Right atrium auricular region (tissue), 2 donors: ENCODE results near the gene TMOD2. TPM values are rescaled to one million over a fixed set of nuclear protein-coding genes. Genes with fewer than 3 reads are reported as not detected.

Experiments
- DNase-seq: peaks from one replicate; pipeline ENCODE4 v3.0.0-alpha.2; 2019; ENCODE audit warnings: low spot score
- H3K27ac ChIP-seq, 2 donors: fragments of 200-600 bp; sonication (generic); 1 replicate in 1 of 2; 2 replicates in 1 of 2; pipeline ENCODE4 v1.5.1; 2016 to 2019
- H3K27me3 ChIP-seq, 2 donors: fragments of 200-600 bp; sonication (generic); one replicate each; pipeline versions ENCODE4 v1.5.1 to v1.6.0; 2017 to 2019
- H3K36me3 ChIP-seq: fragments of 200-600 bp; sonication (generic); one replicate; pipeline ENCODE4 v1.5.1; 2016
- H3K4me1 ChIP-seq, 2 donors: fragments of 200-600 bp; sonication (generic); one replicate each; pipeline versions ENCODE4 v1.5.1 to v1.6.0; 2017 to 2019
- H3K4me3 ChIP-seq, 2 donors: fragments of 200-600 bp; sonication (generic); 1 replicate in 1 of 2; 2 replicates in 1 of 2; pipeline ENCODE4 v1.5.1; 2017 to 2019; ENCODE audit warnings: mild to moderate bottlenecking in 1 of 2, moderate library complexity in 1 of 2
- H3K9me3 ChIP-seq, 2 donors: fragments of 200-600 bp; sonication (generic); one replicate each; pipeline ENCODE4 v1.5.1; 2019
- total RNA-seq, 2 donors: library from RNA; depleted of rRNA; stranded (reverse); fragments of >200 nt; gene quantifications; one replicate each; pipeline ENCODE4 v1.1.0, GENCODE V29; 2016
- TF ChIP-seq, protein P1 (sequence below), 2 donors: fragments of 200-600 bp; sonication (generic); IDR thresholded peaks; one replicate each; pipeline ENCODE4 v1.5.1; 2019; ENCODE audit warnings: antibody characterized with exemption in 2 of 2

Gene TMOD2
- total RNA-seq, 2 donors from 2014 or later = 5.4 to 7.0 TPM

DNA sequence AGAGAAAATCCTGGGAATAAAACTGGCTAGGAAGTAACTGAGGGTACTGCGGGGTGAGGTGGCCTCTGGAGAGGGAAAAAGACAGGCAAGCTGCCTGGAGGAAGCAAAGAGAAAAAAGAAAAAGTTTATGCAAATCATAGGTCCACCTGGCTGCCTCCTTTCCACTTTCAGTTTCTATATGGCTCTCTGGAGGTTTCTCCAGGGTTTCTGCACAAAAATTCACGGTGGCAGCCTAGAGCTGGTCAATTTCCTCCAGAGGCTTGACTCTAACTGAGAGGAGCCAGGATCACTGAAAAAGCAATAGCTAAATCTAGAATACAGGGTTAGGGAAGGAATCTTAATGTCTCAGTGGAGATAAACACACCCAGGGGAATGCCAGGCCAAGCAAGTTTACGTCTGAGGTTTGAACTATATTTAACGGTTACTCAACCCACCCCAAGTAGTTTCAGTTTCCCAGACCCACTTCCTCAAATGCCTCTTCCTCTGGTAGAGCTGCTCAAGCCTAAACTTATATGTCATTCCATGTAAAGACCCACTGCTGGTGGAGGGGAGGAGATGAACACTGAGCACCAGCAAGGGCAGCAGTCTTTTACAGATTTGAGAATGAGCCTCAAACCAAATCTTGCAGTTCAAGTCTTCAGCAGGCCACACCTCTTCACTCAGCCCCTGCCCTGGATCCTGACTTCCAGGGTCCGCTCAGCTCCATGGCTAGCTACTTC lies 19.7 kb upstream of the TMOD2 start:
- Histone ChIP-seq H3K4me3 (peak overlapping the region in 1 of 2 donors; percentile 27), H3K27me3 (no peaks in the 10 kb centered on the region), H3K27ac (peak overlapping the region; percentile 57 to 70), H3K9me3 (no peaks in the 10 kb centered on the region), H3K36me3 (no peaks in the 10 kb centered on the region), H3K4me1 (peaks cover 0 to 40% of the 10 kb centered on the region in 2 donors)
- TF ChIP-seq, protein P1, sequence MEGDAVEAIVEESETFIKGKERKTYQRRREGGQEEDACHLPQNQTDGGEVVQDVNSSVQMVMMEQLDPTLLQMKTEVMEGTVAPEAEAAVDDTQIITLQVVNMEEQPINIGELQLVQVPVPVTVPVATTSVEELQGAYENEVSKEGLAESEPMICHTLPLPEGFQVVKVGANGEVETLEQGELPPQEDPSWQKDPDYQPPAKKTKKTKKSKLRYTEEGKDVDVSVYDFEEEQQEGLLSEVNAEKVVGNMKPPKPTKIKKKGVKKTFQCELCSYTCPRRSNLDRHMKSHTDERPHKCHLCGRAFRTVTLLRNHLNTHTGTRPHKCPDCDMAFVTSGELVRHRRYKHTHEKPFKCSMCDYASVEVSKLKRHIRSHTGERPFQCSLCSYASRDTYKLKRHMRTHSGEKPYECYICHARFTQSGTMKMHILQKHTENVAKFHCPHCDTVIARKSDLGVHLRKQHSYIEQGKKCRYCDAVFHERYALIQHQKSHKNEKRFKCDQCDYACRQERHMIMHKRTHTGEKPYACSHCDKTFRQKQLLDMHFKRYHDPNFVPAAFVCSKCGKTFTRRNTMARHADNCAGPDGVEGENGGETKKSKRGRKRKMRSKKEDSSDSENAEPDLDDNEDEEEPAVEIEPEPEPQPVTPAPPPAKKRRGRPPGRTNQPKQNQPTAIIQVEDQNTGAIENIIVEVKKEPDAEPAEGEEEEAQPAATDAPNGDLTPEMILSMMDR (IDR thresholded peaks at IDR 0.05) = no peak
- DNase-seq = peak; percentile 59

DNA sequence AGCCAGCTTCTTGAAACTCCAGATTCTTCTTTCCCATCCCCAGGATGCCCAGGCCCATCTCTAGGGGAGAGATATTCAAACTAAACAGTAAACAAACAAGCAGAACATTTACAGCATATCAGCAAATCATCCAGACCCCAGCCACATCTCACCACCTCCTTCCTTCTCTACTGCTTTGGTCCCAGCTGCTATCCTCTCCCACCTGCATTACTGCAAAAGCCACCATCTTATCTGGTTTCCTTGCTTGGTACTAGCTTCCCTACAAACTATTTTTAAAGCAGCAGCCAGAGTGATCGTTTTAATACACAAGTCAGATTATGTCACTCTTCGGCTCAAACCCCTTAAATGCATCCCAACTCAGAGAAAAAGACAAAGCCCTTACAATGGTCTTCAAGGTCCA lies 18.8 kb upstream of the TMOD2 start:
- H3K9me3 ChIP-seq = no peaks in the 10 kb centered on the region
- no peak for DNase-seq
- H3K27me3 ChIP-seq = no peaks in the 10 kb centered on the region
- no peak overlapping the region for H3K4me3 ChIP-seq
- H3K27ac ChIP-seq = peak overlapping the region; percentile 57 to 70
- no peaks in the 10 kb centered on the region for H3K36me3 ChIP-seq
- TF ChIP-seq, protein P1 (IDR thresholded peaks at IDR 0.05) = no peak
- peaks cover 0 to 34% of the 10 kb centered on the region in 2 donors for H3K4me1 ChIP-seq

DNA sequence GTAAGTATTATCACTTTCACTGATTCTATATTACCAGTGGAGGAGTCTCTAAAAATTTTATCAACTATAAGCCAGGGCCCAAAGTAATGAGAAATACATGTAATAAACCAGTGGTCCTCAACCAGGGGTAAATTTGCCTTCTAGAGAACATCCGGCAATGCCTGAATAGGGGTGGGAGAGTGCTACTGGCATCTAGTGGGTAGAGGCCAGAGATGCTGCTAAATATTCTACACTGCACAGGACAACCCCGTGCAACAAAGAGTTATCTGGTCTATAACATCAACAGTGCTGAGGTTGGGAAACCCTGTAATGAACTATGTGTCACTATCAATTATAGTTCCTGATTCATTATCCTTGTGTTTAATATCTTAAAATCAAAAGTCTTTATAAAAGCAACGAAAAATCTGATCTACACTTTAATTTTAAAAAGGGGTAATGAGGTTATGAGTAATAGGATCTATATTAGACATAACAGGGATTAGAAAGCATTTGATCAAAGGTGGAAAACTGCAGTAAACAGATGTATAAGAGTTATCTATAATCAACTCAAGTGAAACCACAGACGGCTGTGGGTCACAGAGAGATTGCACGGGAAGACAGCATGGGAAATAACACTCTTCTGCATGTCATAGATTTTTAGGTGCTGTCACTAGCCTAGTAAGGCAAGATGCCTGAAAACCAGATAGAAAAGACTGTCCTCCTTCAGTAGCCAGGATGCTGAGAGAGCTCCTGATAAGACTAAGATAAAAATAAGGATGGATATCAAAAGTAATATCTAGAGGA lies 16.0 kb upstream of the TMOD2 start:
- H3K27me3 ChIP-seq = no peaks in the 10 kb centered on the region
- TF ChIP-seq, protein P1 (IDR thresholded peaks at IDR 0.05) = no peak
- H3K4me1 ChIP-seq = peaks cover 0 to 42% of the 10 kb centered on the region in 2 donors
- H3K9me3 ChIP-seq = no peaks in the 10 kb centered on the region
- H3K36me3 ChIP-seq = no peaks in the 10 kb centered on the region
- DNase-seq = no peak
- H3K4me3 ChIP-seq = no peak overlapping the region
- no peak overlapping the region for H3K27ac ChIP-seq

DNA sequence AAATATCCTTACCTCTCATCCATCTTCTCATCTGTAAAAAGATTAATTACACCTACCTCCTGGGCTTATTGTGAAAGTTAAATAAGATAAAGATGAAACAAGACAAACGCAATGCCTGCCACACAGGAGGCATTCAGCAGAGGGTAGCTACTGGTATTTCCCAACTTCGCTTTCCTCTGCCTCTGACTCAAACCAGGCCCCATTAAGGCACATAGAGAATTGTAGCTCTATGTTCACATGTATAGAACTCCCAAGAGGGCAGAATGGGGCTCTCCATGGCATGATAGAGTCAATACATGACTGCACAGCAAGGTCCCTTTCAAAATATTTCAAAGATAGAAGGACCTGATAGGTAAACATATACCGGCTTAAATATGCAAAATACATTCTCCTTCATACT lies 15.3 kb upstream of the TMOD2 start:
- Histone ChIP-seq H3K9me3 (no peaks in the 10 kb centered on the region), H3K27ac (peak overlapping the region; percentile 61 to 79), H3K4me3 (peak overlapping the region in 1 of 2 donors; percentile 72), H3K27me3 (no peaks in the 10 kb centered on the region), H3K36me3 (no peaks in the 10 kb centered on the region), H3K4me1 (peaks cover 0 to 39% of the 10 kb centered on the region in 2 donors)
- TF ChIP-seq, protein P1 (IDR thresholded peaks at IDR 0.05) = no peak
- DNase-seq = no peak

DNA sequence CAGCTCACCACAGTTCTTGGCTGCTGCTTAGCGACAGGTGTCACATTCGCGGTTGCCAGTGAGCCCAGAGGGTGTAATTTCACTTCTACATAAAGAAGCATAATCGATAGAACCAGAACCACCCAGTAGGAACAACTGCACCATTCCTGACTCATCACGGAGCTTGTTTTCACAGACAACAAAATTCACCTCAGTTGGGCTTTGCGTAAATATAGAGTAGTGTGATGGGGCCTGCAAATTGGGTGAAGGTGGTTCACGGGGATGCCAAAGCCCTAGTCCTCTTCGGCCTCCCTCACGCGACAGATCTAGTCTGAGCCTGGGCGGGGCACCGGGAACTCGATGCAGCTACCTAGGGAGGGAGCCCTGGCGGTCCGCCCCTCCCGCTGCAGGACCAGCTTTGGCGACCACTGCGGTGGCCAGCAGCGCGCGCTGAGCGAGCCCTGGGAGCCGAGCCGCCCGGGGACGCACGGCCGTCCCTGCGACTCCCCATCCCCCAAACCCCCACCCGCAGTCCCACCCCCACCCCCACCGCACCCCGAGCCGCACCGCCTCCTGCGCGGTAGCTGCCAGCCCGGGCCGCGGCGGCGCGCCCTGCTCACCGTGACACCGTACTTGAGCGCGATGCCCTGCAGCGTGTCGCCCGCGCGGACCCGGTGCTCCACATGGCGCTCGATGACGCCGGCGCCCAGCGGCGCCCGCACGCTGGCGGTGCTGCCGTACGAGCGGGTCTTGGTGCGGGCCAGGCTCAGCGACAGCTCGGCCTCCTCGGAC lies 14.5 kb upstream of the TMOD2 start:
- Histone ChIP-seq H3K27ac (peak overlapping the region; percentile 61 to 79), H3K27me3 (no peaks in the 10 kb centered on the region), H3K36me3 (no peaks in the 10 kb centered on the region), H3K4me1 (peaks cover 0 to 33% of the 10 kb centered on the region in 2 donors), H3K9me3 (no peaks in the 10 kb centered on the region), H3K4me3 (peak overlapping the region; percentile 54 to 72)
- TF ChIP-seq, protein P1 (IDR thresholded peaks at IDR 0.05) = no peak
- DNase-seq = no peak
